BJ (cell line): ENCODE measurements around the gene EMILIN3. TPM values are rescaled to one million over a fixed set of nuclear protein-coding genes. Genes with fewer than 3 reads are reported as not detected.

Source experiments
- CTCF ChIA-PET: fragments of 350-600 bp; formaldehyde crosslinking; extraction: SDS; loops from one replicate; lab custom pipeline; 2021; ENCODE audit warnings: antibody characterized with exemption, inconsistent platforms; lab: Yijun Ruan, JAX
- POLR2A ChIA-PET: fragments of 300-600 bp; sonication (Branson Sonifier 250); formaldehyde crosslinking; extraction: SDS; loops from one replicate; lab custom pipeline; 2021; ENCODE audit warnings: antibody characterized with exemption; lab: Charles Lee
- DNase-seq: peaks from one replicate; pipeline ENCODE4 v3.0.0-alpha.2; 2011; ENCODE audit warnings: low read depth
- H3K27me3 ChIP-seq: 2 replicates; pipeline ENCODE4 v1.6.0; 2011; ENCODE audit warnings: low read length; ENCODE audit not compliant: control insufficient read depth, insufficient read depth
- H3K36me3 ChIP-seq: 2 replicates; pipeline ENCODE4 v1.5.1; 2011; ENCODE audit warnings: low read length; ENCODE audit not compliant: control insufficient read depth, insufficient read depth
- H3K4me3 ChIP-seq: 2 replicates; pipeline ENCODE4 v1.5.1; 2011; ENCODE audit warnings: low read depth, mild to moderate bottlenecking, control low read depth, low read length
- CTCF ChIP-seq: IDR thresholded peaks from 2 replicates; pipeline ENCODE4 v1.5.1; 2011; ENCODE audit warnings: low read depth, mild to moderate bottlenecking, control low read depth, inconsistent platforms, low read length, moderate library complexity; ENCODE audit not compliant: insufficient read depth
- polyA plus RNA-seq: library from polyadenylated mRNA; depleted of rRNA; stranded (reverse); fragments of >200 nt; gene quantifications from 2 replicates; pipeline ENCODE4 v1.2.3, GENCODE V29; 2011

The EMILIN3 gene
- polyA plus RNA-seq, 1 experiment: 0.52 TPM

GRCh38 chr20:41382791-41383305, 16.2 kb upstream of the EMILIN3 start:
- CTCF ChIA-PET: interaction anchor here (0.6 to 1.4 kb wide), 2 partner anchors 28 to 642 kb away, joined by 3 to 4 read pairs; no protein-coding TSS in a partner anchor
- POLR2A ChIA-PET: no interaction called here
- no peaks in the 10 kb centered on the region for H3K36me3 ChIP-seq
- no peak overlapping the region for H3K4me3 ChIP-seq
- DNase-seq: no peak
- no peak for TF ChIP-seq CTCF
- H3K27me3 ChIP-seq: peaks cover 11% of the 10 kb centered on the region

- POLR2A ChIA-PET: no interaction called here
- no peaks in the 10 kb centered on the region for H3K36me3 ChIP-seq
- CTCF ChIA-PET: interaction anchor here (0.8 kb wide), 1 partner anchor 31 kb away, joined by 3 read pairs; no protein-coding TSS in a partner anchor
- no peak for TF ChIP-seq CTCF
- no peak for DNase-seq
- H3K4me3 ChIP-seq: no peak overlapping the region
- peaks cover 15% of the 10 kb centered on the region for H3K27me3 ChIP-seq
Observed at GRCh38 chr20:41380551-41381193, 14.1 kb upstream of the EMILIN3 start.

- Histone ChIP-seq H3K27me3 (peaks cover 18% of the 10 kb centered on the region), H3K36me3 (no peaks in the 10 kb centered on the region), H3K4me3 (no peak overlapping the region)
- ChIA-PET POLR2A (no interaction called here), CTCF (interaction anchor here (0.7 kb wide), 1 partner anchor 242 kb away, joined by 3 read pairs; the partner anchor contains the start of gene PLCG1)
- DNase-seq: no peak
- no peak for TF ChIP-seq CTCF
Observed at GRCh38 chr20:41379551-41379950, 12.9 kb upstream of the EMILIN3 start.

GRCh38 chr20:41377275-41377674, 10.7 kb upstream of the EMILIN3 start:
- CTCF ChIA-PET: interaction anchor here (1.3 kb wide), 1 partner anchor 34 kb away, joined by 4 read pairs; no protein-coding TSS in a partner anchor

More at GRCh38 chr20:41377275-41377674, 10.7 kb upstream of the EMILIN3 start:
- POLR2A ChIA-PET: no interaction called here
- TF ChIP-seq CTCF: no peak
- H3K27me3 ChIP-seq: peaks cover 24% of the 10 kb centered on the region
- H3K4me3 ChIP-seq: no peak overlapping the region
- no peaks in the 10 kb centered on the region for H3K36me3 ChIP-seq
- DNase-seq: no peak
